K562 (cell line): ENCODE results near the gene PTPN13. TPM values are rescaled to one million over a fixed set of nuclear protein-coding genes. Genes with fewer than 3 reads are reported as not detected.

ENCODE experiments used
- ATAC-seq: fragments of 200-7000 bp; cut with Tn5 transposase; 3 replicates; pipeline ENCODE4 v1.9.1; 2020; ENCODE audit warnings: moderate library complexity
- BruUV-seq: library from RNA; stranded (reverse); fragments of 400-500 nt; replicated peaks from 2 replicates; lab custom pipeline; 2021; lab: Mats Ljungman, UMichigan
- CTCF ChIA-PET: fragments of 300-600 bp; formaldehyde crosslinking; extraction: SDS; loops from one replicate; lab custom pipeline; 2021; ENCODE audit warnings: low intra/inter-chr PET ratio; lab: Yijun Ruan, JAX
- POLR2A ChIA-PET: fragments of 300-600, 350-650 bp; sonication (Branson Sonifier 250); formaldehyde crosslinking; extraction: SDS; loops from one replicate; lab custom pipeline; 2021; ENCODE audit warnings: antibody characterized with exemption, inconsistent platforms; lab: Yijun Ruan, JAX
- DNase-seq, 4 experiments: peaks; one replicate each; pipeline versions ENCODE4 v3.0.0 to v3.0.0-alpha.2; 2011 to 2018; ENCODE audit warnings: low spot score in 3 of 4, mixed read lengths in 3 of 4; ENCODE audit errors: extremely low read depth in 1 of 4
- FAIRE-seq: peaks from 2 replicates; lab custom pipeline; 2011; peaks lifted over from hg19 to GRCh38; lab: Jason Lieb, UNC
- H2AFZ ChIP-seq: 2 replicates; pipeline ENCODE4 v1.6.0; 2011; ENCODE audit warnings: low read depth, low read length, control low read depth, inconsistent platforms
- H3K27ac ChIP-seq: fragments of 200-600 bp; 3 replicates; pipeline ENCODE4 v1.8.0; 2011; ENCODE audit warnings: low read depth, mild to moderate bottlenecking, control low read depth, inconsistent platforms, low read length, moderate library complexity, mixed read lengths; ENCODE audit errors: extremely low read depth
- H3K27me3 ChIP-seq, 2 experiments: fragments of 300-600 bp in 1 of 2; 2 replicates in 1 of 2; 3 replicates in 1 of 2; pipeline versions ENCODE4 v1.6.0 to v1.8.0; 2011; ENCODE audit warnings: inconsistent platforms in 2 of 2, low read length in 2 of 2, mild to moderate bottlenecking in 1 of 2, mixed read lengths in 1 of 2, moderate library complexity in 1 of 2; ENCODE audit not compliant: control insufficient read depth in 2 of 2, insufficient read depth in 2 of 2
- H3K36me3 ChIP-seq: fragments of 300-600 bp; 3 replicates; pipeline ENCODE4 v1.8.0; 2011; ENCODE audit warnings: mild to moderate bottlenecking, low read length, inconsistent platforms; ENCODE audit not compliant: control insufficient read depth, insufficient read depth
- H3K4me1 ChIP-seq, 2 experiments: fragments of 200-600 bp in 1 of 2; replicated peaks in 1 of 2; 2 replicates in 1 of 2; 3 replicates in 1 of 2; pipeline versions ENCODE4 v1.5.1 to v1.8.0; 2011; ENCODE audit warnings: inconsistent platforms in 2 of 2, low read length in 2 of 2, mild to moderate bottlenecking in 1 of 2, mixed read lengths in 1 of 2, moderate library complexity in 1 of 2; ENCODE audit not compliant: control insufficient read depth in 2 of 2, insufficient read depth in 2 of 2
- H3K4me2 ChIP-seq: 2 replicates; pipeline ENCODE4 v1.6.1; 2011; ENCODE audit warnings: low read length, control low read depth, inconsistent platforms, mixed read lengths; ENCODE audit not compliant: insufficient read depth
- H3K4me3 ChIP-seq: fragments of 200-600 bp; sonication (generic), shearing (Covaris generic); 2 replicates; pipeline ENCODE4 v1.5.1; 2016; ENCODE audit warnings: control low read depth, inconsistent platforms
- H3K79me2 ChIP-seq: fragments of 200-600 bp; 3 replicates; pipeline ENCODE4 v1.8.0; 2011; ENCODE audit warnings: low read length, inconsistent platforms; ENCODE audit not compliant: control insufficient read depth, insufficient read depth
- H3K9ac ChIP-seq, 2 experiments: 2 replicates each; pipeline versions ENCODE4 v1.6.0 to v1.6.1; 2011; ENCODE audit warnings: low read depth in 2 of 2, low read length in 2 of 2, control low read depth in 1 of 2, inconsistent platforms in 1 of 2, mild to moderate bottlenecking in 1 of 2, mixed read lengths in 1 of 2; ENCODE audit not compliant: insufficient read depth in 1 of 2
- H3K9me1 ChIP-seq: one replicate; pipeline ENCODE4 v1.6.0; 2011; ENCODE audit warnings: inconsistent platforms, mild to moderate bottlenecking, low read length, moderate library complexity; ENCODE audit not compliant: control insufficient read depth, insufficient read depth
- H3K9me3 ChIP-seq: replicated peaks from 2 replicates; pipeline ENCODE4 v1.5.1; 2011; ENCODE audit warnings: low read depth, low read length, inconsistent platforms; ENCODE audit not compliant: control insufficient read depth, insufficient read depth
- H4K20me1 ChIP-seq: replicated peaks from 2 replicates; pipeline ENCODE4 v1.6.1; 2011; ENCODE audit warnings: low read length, inconsistent platforms, mixed read lengths; ENCODE audit not compliant: control insufficient read depth, insufficient read depth
- CBX5 ChIP-seq: IDR thresholded peaks from 2 replicates; pipeline ENCODE4 v1.6.1; 2014; ENCODE audit warnings: low read depth, borderline replicate concordance
- CCAR2 ChIP-seq: fragments of 200-400 bp; formaldehyde crosslinking; IDR thresholded peaks from 2 replicates; pipeline ENCODE4 v1.6.1; 2017; ENCODE audit warnings: mild to moderate bottlenecking, low read depth, low read length
- CHCHD3 ChIP-seq: fragments of 250-450 bp; sonication (Bioruptor Pico); IDR thresholded peaks from 2 replicates; pipeline ENCODE4 v2.1.2; 2022; ENCODE audit warnings: mild to moderate bottlenecking
- GABPA ChIP-seq: fragments of 200-800 bp; sonication (Bioruptor generic); conservative IDR thresholded peaks from 2 replicates; pipeline ENCODE4 v1.6.1; 2016; ENCODE audit warnings: low read depth, missing genetic modification characterization, missing compliant biosample characterization
- HDAC8 ChIP-seq: fragments of 450-650 bp; IDR thresholded peaks from 2 replicates; pipeline ENCODE4 v1.6.1; 2016; ENCODE audit warnings: mild to moderate bottlenecking, missing genetic modification characterization, moderate library complexity, missing compliant biosample characterization
- KLF10 ChIP-seq: fragments of 250-450 bp; sonication (Bioruptor Pico); IDR thresholded peaks from 2 replicates; pipeline ENCODE4 v1.6.1; 2021; ENCODE audit warnings: matching md5 sums
- MED1 ChIP-seq: sonication (generic); formaldehyde crosslinking; IDR thresholded peaks from 2 replicates; pipeline ENCODE4 v1.8.1; 2023; ENCODE audit warnings: missing genetic modification reagents, borderline replicate concordance
- NFE2L1 ChIP-seq: fragments of 450-650 bp; IDR thresholded peaks from 2 replicates; pipeline ENCODE4 v1.6.1; 2016; ENCODE audit warnings: missing genetic modification characterization, low read depth, mild to moderate bottlenecking, missing compliant biosample characterization, moderate library complexity, borderline replicate concordance
- NFIC ChIP-seq: fragments of 450-650 bp; IDR thresholded peaks from 2 replicates; pipeline ENCODE4 v1.6.1; 2017; ENCODE audit warnings: mild to moderate bottlenecking, inconsistent platforms
- RNF2 ChIP-seq: sonication (generic); IDR thresholded peaks from 2 replicates; pipeline ENCODE4 v1.6.1; 2016
- SAP30 ChIP-seq: fragments of 200-600 bp; sonication (generic); IDR thresholded peaks from 2 replicates; pipeline ENCODE4 v1.6.1; 2012; ENCODE audit warnings: borderline replicate concordance, low read depth, mild to moderate bottlenecking, moderate library complexity, low read length, control low read depth, inconsistent platforms; ENCODE audit not compliant: insufficient read depth, poor library complexity, severe bottlenecking
- SMC3 ChIP-seq: conservative IDR thresholded peaks from 2 replicates; pipeline ENCODE4 v1.6.1; 2011; ENCODE audit warnings: low read depth, low read length, improper control_type of control experiment; ENCODE audit not compliant: insufficient read depth
- TCF7L2 ChIP-seq: fragments of 150-350 bp; IDR thresholded peaks from 2 replicates; pipeline ENCODE4 v1.6.1; 2016; ENCODE audit warnings: low read depth, mild to moderate bottlenecking, low read length, moderate library complexity
- ZNF354B ChIP-seq: fragments of 250-450 bp; sonication (Bioruptor Pico); IDR thresholded peaks from 2 replicates; pipeline ENCODE4 v1.4.0; 2020
- WGBS: fragments of 100-300 bp; shearing (Covaris generic); methylation state at CpG from one replicate; pipeline ENCODE4 v1.1.6; 2016; ENCODE audit warnings: low coverage, mixed read lengths; ENCODE audit not compliant: insufficient coverage; ENCODE audit errors: missing lambda C conversion rate; 5-methylcytosine and 5-hydroxymethylcytosine counted together
- in situ Hi-C: fragments of 300-500 bp; cut with MboI; formaldehyde crosslinking; loops from 4 replicates; pipeline ENCODE4 v1.15.0; 2018; ENCODE audit warnings: inconsistent platforms, mixed read lengths
- intact Hi-C: fragments of 100-400 bp; cut with micrococcal nuclease; formaldehyde crosslinking; loops from 2 replicates; pipeline ENCODE4 v1.14.2; 2022
- polyA plus RNA-seq, 8 experiments: library from polyadenylated mRNA; depleted of rRNA in 4 of 8; stranded (reverse) in 5 of 8; unstranded in 3 of 8; fragments of >200 nt; fragmentation: Nextera tagmentation in 2 of 8; fragmentation: Illumina TruSeq in 1 of 8; extraction: Ambion mirVana in 2 of 8; extraction: Trizol in 1 of 8; gene quantifications; 2 replicates each; pipeline versions ENCODE4 v1.2.1 to v1.2.3, GENCODE V29; 2011 to 2014; ENCODE audit warnings: inconsistent platforms in 1 of 8, missing spikeins in 1 of 8
- total RNA-seq, 7 experiments: library from RNA; depleted of rRNA in 6 of 7; stranded (reverse); fragments of >200 nt in 6 of 7; fragmentation: Illumina TruSeq in 2 of 7; extraction: Trizol in 2 of 7; gene quantifications; 2 replicates each; pipeline versions ENCODE4 v1.2.1 to v1.2.3, GENCODE V29; 2011 to 2021; ENCODE audit warnings: low replicate concordance in 1 of 7
- TF ChIP-seq, protein P1 (sequence below): fragments of 150-350 bp; IDR thresholded peaks from 2 replicates; pipeline ENCODE4 v1.6.1; 2014; ENCODE audit warnings: low read depth, mild to moderate bottlenecking, low read length, borderline replicate concordance

The PTPN13 gene
- total and polyA plus RNA-seq, 9 of the 15 experiments (the other 6 are each of a cell fraction or from before 2014, with no cell fraction given), result 0.33 TPM; not detected in 8

DNA sequence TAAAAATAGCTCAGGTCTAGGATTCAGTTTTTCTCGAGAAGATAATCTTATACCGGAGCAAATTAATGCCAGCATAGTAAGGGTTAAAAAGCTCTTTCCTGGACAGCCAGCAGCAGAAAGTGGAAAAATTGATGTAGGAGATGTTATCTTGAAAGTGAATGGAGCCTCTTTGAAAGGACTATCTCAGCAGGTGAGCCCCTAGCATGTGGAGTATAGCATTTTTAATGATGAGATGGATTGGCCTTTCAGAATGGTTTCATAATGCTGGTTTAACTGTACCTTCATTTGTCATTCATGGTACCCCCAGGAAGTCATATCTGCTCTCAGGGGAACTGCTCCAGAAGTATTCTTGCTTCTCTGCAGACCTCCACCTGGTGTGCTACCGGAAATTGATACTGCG is 175.7 kb downstream of the PTPN13 start:
- in situ Hi-C loops, result no loop called here
- H3K27me3 ChIP-seq, result no peaks in the 10 kb centered on the region
- no peak for TF ChIP-seq NFE2L1 (tag)
- TF ChIP-seq CCAR2, result no peak
- no peak for TF ChIP-seq MED1 (CRISPR knock-in tag)
- TF ChIP-seq CBX5, result no peak
- TF ChIP-seq TCF7L2, result no peak
- no peak for TF ChIP-seq KLF10
- TF ChIP-seq NFIC, result no peak
- TF ChIP-seq SMC3, result no peak
- TF ChIP-seq GABPA (tag), result no peak
- TF ChIP-seq SAP30, result no peak
- TF ChIP-seq, protein P1, sequence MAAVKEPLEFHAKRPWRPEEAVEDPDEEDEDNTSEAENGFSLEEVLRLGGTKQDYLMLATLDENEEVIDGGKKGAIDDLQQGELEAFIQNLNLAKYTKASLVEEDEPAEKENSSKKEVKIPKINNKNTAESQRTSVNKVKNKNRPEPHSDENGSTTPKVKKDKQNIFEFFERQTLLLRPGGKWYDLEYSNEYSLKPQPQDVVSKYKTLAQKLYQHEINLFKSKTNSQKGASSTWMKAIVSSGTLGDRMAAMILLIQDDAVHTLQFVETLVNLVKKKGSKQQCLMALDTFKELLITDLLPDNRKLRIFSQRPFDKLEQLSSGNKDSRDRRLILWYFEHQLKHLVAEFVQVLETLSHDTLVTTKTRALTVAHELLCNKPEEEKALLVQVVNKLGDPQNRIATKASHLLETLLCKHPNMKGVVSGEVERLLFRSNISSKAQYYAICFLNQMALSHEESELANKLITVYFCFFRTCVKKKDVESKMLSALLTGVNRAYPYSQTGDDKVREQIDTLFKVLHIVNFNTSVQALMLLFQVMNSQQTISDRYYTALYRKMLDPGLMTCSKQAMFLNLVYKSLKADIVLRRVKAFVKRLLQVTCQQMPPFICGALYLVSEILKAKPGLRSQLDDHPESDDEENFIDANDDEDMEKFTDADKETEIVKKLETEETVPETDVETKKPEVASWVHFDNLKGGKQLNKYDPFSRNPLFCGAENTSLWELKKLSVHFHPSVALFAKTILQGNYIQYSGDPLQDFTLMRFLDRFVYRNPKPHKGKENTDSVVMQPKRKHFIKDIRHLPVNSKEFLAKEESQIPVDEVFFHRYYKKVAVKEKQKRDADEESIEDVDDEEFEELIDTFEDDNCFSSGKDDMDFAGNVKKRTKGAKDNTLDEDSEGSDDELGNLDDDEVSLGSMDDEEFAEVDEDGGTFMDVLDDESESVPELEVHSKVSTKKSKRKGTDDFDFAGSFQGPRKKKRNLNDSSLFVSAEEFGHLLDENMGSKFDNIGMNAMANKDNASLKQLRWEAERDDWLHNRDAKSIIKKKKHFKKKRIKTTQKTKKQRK, result no peak
- no peak for TF ChIP-seq RNF2
- TF ChIP-seq ZNF354B (CRISPR knock-in tag), result no peak
- no peak for TF ChIP-seq CHCHD3
- TF ChIP-seq HDAC8 (tag), result no peak
- H3K9me1 ChIP-seq, result no peaks in the 10 kb centered on the region
- H3K9me3 ChIP-seq, result no peaks in the 10 kb centered on the region
- H4K20me1 ChIP-seq, result no peaks in the 10 kb centered on the region
- H3K79me2 ChIP-seq, result no peaks in the 10 kb centered on the region
- no TSS peak for BruUV-seq
- ChIA-PET CTCF (no interaction called here), POLR2A (interaction anchor here (0.6 kb wide), 1 partner anchor 64 kb away, joined by 5 read pairs; no protein-coding TSS in a partner anchor)
- H3K4me1 ChIP-seq, result no peaks in the 10 kb centered on the region
- H3K4me3 ChIP-seq, result no peak overlapping the region
- ATAC-seq (no peak), DNase-seq (no peak), FAIRE-seq (no peak)
- H3K27ac ChIP-seq, result no peak overlapping the region
- intact Hi-C loops, result no loop called here
- no peaks in the 10 kb centered on the region for H3K36me3 ChIP-seq
- H3K4me2 ChIP-seq, result no peak overlapping the region
- WGBS, result 1% methylated on average over 4 of the region's 4 CpGs
- H3K9ac ChIP-seq, result no peak overlapping the region
- H2AFZ ChIP-seq, result no peak overlapping the region
